ENCODE measurements around the gene HAS3.

The HAS3 gene

DNA sequence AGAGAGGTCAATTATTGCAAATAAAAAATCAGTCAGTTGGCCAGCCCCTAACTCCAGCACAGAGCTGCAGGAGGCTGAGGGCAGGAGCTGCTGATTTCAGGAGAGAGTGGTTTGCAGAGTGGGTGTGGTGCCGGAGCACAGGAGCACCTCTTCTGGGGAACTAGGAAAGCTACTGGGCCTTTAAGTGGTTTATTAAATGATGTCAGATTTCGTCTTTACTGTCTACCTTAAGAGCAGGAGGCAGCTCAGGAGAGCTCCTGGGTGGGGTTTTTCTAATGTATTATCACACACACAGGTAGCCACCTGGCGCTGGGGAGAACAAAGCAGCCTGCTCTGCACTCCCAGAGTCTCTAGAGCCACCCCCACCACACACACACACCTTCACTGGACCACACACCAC is 11.5 kb upstream of the HAS3 start:
- DNase-seq = no peak

DNA sequence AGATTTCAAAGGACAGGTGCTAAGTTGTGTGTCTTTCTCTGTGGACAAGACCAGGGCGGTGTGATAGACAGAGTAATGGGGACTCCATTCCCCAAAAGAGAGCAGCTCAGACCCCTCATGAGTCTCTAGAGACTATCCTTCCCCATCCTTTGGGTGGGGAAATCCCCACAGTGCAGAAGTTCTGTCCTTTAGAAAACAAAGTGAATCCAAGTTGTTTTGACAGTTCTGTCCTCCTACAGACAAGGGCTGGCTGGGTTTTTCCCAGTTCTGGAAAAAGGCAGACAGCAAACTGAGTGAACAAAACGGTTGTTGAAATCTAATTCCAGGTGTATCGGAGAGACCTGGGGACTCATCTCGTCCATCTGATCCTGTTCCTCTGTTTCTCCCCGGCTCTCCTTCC is 11.0 kb upstream of the HAS3 start:
- DNase-seq = no peak

DNA sequence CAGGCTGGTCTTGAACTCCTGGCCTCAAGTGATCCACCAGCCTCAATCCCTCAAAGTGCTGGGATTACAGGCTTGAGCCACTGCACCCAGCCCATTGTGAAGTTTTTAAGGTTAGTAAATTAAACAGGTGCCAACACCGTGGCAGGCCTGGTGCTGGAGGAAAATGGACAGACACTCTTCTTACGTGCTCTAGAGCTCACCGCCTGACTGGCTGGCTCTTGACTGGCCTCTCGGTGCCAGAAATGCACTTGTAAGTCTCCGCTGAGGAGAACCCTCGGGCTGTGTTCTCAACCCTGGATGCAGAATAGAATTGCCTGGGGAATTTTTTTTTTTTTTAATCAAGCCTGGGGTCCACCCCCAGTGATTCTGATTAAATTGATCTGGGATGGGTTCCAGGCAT is 10.3 kb upstream of the HAS3 start:
- no peak for DNase-seq

DNA sequence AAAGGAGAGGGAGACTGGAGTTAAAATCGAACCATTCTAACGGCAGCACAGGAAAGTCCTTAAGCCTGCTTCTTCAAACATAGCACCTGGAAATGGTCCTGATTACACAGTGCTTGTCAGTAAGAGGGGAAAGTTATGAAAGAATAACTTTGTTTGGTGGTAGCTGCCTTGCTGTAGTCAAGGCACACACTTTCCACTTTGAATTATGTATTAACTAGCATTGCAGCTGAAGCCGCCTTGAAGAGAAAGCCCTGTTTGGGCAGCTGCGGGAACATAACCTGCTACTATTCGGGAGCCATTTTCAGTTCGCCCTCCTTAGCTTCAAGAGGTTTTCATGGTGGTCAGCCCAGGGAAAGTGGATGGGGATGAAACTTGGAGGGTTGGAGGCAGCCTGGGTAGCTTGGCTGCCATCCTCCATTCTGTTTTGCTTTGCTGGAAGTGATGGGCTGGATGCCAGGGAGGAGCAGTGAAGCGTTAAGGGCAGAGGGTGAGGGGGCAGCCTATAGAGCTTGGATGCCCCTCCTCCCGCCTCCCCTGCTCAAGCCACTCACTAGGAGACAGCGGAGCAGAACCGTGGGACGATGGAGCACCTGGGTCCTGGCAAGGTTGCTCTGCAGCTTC is 5.3 kb upstream of the HAS3 start:
- no peak for DNase-seq

DNA sequence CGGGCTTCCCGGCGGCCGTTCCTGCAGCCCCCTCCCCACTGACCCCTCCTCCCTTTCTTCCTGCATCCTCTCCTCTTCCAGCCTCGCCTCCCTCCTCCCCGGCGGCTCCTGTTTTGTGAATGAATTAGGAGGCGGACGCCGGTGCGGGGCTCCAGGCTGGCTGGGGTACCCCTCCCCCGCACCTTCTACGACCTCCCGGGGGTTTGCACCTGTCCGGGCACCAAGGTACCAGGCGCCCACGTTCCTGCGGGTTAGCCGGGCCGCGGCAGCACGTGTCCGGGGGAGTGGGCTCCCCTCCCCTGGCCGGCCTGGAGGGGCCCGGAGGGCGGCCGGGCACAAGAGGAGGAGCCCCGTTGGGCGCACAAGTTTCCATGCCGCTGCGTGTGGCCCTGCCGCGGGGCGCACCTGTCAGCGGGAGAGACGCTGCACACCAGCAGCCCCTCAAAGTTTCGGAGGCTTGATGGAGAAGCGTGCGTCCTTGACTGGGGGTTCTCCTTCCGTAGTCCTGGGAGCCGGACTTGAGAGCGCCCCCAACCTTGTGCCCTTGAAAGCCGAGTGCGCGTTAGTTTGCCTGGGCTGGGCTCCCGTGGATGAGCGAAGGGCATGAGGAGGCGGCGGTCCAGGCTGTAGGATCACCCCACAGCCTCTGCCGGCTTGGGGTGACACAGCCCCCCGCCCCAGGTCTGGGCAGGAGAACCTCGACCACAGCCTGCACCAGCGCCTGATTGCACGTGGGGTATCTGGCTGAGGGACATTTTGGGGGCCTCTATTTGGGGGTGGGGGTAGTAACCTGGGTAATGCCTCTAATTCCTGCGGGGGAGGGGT is 1.2 kb downstream of the HAS3 start:
- DNase-seq = no peak

DNA sequence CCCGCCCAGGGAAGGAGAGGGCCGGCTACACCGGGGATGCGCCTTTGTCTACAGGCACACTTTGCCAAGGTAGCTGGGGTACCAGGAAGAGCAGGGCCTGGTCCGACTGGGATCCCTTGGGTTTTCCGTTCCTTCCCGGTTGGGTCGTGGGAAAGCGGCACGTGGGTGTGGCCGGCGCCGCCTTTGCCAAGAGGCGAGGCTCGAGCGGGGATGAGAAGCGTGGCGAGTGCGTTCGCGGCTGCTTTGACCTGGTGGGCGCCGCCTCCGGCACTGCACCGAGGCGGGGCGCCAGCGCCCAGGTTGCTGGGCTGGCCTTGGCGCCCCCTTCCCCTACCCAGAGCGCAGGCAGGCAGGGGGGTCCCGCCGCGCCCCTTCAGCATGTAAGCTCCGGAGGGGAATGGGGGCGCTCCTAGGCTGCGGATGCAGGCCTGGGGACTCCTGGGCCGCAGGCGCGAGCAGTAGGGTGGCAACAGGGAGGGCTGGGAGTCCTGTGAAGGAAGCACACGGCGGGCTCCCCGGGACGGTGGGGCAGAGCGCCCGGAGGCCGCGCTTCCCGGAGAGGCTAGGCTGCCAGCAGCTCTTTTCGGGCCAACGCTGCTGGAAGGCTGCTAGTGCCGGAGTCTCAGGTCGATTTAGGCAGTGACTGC is 2.0 kb downstream of the HAS3 start:
- no peak for DNase-seq

DNA sequence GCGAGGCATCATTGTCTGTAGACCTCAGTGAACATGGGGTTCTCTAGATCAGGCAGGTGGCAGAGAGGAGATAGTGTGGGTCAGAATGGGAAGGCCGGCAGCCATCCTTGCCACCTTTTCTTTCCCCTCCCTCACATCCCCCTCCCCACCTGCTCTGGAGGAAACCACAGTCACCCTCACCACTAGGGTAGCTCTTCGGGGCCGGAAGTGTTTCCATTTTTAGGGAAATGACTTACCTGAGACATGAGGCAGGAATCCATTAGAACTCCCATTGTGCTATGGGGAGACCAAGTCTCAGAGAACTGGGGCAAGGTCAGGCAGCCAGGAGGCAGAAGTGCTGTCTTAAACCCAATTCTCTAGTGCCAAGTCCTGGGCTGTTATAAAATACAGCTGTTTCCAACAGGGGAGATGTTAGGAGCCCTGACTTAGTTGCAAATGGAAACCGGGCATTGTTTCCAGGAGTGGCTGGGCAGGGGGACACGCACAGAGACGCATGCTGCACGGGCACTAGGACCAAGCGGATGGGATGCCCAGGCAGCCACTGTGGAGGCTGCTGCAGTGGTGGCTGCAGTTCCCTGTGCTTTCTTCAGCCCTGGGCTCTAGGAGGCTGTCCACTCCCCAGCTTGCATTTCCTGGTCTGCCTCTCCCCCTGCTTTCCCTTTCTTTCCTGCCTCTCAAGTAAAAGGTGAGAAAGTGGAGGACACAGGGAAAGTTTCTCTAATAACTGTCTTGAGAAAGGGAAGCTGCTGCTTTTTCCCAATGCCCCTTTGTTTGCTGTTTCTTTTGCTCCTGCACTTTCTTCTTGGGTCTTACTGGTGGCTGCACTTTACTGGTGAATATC is 2.8 kb downstream of the HAS3 start:
- no peak for DNase-seq

DNA sequence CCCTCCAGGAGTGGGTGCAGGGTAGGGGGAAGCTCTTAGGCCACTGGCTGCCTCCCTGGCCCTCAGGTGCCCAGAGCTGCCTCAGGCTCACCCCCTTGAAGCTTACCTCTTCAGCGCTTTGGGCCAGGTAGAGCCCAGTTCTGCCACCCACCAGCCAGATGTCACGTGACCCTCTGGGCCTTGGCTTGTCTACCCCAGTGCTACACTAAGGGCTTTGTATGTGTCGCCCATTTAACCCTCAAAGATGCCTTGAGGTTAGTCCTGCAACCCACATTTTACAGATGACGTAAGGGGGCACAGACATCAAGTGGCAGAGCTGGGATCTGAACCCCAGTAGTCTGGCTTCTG is 3.4 kb downstream of the HAS3 start:
- no peak for DNase-seq

DNA sequence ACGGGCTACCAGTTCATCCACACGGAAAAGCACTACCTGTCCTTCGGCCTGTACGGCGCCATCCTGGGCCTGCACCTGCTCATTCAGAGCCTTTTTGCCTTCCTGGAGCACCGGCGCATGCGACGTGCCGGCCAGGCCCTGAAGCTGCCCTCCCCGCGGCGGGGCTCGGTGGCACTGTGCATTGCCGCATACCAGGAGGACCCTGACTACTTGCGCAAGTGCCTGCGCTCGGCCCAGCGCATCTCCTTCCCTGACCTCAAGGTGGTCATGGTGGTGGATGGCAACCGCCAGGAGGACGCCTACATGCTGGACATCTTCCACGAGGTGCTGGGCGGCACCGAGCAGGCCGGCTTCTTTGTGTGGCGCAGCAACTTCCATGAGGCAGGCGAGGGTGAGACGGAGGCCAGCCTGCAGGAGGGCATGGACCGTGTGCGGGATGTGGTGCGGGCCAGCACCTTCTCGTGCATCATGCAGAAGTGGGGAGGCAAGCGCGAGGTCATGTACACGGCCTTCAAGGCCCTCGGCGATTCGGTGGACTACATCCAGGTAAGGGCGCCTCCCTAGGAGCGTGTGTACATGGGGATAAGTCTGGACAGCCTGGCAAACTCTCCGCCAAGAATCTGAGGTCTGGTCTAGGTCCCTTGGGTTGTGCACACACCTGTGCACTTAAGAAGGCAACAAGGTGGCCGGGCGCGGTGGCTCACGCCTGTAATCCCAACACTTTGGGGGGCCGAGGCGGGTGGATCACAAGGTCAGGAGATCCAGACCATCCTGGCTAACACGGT is 4.2 kb downstream of the HAS3 start:
- DNase-seq = no peak

DNA sequence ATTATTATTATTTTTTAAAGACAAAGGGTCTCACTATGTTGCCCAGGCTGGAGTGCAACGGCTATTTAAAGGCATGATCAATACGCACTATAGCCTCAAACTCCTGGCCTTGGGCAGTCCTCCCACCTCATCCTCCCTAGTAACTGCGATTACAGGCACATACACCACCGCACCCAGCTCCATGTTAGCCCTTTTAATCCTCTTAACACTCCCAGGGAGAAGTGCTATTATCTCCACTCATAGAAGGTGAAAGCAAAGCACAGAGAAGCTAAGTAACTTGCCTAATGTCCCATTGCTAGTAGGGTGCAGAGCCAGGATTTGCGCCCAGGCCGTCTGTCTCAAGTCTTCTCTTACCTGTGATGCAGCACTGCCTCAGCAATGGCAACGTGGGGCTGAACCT is 5.0 kb downstream of the HAS3 start:
- no peak for DNase-seq

DNA sequence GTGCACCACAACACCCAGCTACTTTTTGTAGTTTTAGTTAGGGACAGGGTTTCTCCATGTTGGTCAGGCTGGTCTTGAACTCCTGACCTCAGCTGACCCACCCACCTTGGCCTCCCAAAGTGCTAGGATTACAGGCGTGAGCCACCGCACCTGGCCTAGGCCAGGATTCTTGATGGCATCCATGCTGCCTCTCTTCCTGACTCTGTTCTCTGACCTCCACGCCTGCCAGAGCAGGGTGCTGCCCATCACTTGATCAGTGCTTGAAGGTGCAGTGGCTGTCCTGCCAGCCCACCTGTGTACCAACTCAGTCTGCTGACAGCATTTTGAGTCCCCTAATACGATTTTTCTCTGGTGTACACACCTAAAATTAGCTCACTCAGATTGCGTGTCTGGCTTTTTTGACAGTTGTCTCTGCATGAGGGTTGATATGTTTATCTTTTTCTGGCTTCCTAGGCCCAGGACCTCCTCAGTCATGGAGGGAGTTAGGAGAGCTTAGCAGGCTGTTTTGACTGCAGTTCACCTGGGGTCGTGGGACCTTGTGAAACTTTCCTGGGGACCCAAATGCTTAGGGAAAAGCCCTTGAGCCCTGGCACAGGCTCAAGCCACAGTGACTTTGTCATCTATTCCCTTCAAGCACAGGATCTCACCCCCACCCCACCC is 5.9 kb downstream of the HAS3 start:
- no peak for DNase-seq

DNA sequence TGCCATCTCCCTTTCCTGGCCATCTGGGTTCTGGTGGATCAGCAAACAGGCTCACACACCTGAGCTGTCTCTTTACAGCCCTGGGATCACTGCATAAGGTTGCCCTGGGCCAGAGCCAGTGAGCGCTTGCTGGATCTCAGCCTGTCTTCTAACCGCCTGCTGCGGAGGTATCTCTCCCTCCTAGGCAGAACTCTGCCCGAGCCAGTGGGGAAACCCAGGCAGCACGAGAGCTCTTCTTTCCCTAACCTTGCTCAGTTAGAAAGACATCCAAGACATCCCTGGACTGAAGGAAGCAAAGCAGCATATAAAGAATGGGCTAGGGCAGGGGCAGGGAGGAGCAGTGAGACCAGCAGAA is 6.4 kb downstream of the HAS3 start:
- no peak for DNase-seq

DNA sequence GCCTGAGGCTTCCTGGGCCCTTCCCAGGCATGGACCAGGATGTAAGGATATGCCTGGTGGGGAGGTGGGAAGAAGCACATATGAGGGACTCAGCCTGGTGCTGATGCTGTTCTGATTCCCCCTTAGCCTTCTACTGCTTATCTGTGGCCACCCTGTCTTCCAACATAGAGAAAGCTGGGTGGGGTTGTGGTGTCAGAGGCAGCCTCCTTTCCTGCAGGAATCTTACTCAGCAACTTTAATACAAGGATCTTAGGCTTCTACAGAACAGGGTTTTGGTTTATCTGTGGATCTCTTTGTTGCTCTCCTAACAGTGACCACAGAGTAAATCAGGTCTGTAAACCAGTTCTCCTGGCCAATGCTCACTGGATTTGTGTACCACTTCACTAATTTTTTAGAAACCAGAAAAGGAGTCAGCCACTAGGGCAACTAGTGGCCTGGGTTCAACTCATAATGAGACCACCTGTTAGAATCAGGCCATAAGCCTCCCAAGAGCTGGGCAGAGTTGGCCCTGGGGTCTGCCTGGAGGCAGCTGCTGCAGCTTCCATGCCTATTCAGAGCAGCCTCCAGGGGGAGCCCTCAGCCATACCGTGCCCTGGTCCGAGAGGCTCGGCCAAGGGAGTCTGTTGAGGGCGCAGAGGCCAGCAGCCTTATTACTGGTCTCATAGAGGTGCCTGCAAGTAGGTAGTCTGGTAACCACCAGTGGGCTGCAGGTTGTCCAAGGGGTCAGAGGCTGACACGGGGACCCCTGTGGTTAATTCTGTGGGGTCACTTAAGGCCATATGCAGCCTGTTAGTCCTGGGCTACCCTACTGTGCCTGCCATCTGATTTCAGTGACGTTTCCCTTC is 7.1 kb downstream of the HAS3 start:
- no peak for DNase-seq

DNA sequence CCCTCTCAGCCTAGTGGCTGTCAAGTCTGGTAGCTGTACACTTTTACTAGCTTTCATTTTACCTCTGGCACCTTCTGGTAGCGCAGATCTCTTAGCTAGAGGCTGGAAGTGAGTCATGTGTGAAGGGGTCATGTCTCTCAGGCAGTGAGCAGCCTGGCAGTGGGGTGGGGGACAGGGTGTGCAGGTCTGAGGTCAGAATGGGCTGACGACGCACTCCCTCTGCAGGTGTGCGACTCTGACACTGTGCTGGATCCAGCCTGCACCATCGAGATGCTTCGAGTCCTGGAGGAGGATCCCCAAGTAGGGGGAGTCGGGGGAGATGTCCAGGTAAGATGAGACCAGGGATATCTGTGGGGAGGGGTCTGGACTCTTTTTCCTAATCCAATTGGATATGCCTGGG is 7.8 kb downstream of the HAS3 start:
- DNase-seq = no peak

DNA sequence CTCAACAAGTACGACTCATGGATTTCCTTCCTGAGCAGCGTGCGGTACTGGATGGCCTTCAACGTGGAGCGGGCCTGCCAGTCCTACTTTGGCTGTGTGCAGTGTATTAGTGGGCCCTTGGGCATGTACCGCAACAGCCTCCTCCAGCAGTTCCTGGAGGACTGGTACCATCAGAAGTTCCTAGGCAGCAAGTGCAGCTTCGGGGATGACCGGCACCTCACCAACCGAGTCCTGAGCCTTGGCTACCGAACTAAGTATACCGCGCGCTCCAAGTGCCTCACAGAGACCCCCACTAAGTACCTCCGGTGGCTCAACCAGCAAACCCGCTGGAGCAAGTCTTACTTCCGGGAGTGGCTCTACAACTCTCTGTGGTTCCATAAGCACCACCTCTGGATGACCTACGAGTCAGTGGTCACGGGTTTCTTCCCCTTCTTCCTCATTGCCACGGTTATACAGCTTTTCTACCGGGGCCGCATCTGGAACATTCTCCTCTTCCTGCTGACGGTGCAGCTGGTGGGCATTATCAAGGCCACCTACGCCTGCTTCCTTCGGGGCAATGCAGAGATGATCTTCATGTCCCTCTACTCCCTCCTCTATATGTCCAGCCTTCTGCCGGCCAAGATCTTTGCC is 9.0 kb downstream of the HAS3 start:
- DNase-seq = no peak

DNA sequence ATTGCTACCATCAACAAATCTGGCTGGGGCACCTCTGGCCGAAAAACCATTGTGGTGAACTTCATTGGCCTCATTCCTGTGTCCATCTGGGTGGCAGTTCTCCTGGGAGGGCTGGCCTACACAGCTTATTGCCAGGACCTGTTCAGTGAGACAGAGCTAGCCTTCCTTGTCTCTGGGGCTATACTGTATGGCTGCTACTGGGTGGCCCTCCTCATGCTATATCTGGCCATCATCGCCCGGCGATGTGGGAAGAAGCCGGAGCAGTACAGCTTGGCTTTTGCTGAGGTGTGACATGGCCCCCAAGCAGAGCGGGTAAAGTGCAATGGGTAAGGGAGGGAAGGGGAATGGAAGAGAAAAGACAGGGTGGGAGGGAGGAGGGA is 9.5 kb downstream of the HAS3 start:
- no peak for DNase-seq

DNA sequence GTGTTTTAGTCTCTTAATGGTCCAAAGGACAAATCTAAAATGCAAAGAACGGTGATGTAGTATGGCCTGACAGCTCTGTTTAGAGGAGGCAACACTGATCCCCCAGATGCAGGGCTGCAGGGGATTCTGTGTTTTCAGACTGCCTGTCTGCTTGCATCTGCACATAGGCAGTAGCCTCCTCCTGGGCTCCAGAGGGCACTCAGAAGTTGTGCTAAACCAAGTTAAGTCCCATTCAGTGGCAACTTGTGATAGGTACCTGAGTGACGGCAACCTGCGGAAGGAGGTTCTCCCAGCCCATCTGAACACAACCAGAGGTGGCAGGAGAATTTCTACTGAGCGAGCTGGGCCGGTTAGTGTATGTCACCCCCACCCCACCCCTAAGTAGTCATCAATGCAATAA is 9.9 kb downstream of the HAS3 start:
- DNase-seq = no peak

DNA sequence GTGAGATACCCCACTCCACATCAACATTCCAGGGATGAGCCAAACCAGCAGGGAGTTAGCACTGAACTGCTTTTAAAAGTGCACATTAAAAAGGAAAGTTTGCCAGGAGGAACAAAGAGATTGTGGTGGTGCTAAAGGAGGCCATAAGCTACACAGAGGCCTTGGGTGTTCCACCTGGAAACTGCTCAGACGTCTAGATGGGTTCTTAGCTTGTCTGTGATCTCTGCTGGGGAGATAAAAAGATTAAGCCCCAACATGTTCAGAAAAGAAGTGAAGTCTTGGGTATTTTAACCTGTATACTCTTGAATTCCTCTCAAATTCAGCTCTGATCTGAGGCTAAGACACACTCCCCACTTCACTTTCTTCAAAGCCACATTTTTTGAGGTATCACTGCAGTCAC is 10.4 kb downstream of the HAS3 start:
- DNase-seq = no peak

DNA sequence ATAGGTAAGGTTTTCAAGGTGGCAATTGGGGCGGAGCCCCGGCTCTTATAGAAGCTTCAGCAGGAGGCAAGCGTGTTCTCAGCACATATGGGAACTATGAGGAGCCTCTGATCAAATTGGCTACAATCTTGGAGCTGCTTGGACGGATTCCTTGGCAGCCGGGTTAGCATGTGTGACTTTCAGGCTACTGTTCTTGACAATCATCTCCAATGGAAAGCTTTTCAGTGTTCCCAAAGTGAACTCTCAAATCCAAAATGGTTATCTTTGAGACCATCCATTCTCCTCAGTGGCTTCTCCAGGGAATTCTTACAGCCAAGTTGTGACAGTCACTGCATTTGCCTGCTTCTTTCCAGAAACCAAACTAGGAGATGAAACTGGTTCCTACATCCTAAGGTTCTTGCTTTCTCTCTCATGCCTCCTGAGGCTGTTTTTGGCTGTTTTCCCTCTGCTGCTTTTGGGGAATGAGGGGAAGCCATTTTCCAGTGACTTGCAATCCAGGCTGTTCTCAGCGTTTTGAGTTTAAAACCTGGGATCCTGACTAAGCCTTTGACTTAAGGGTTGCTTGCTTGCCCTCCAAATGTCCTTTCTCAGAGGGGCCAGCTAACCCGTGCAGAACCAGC is 10.9 kb downstream of the HAS3 start:
- DNase-seq = no peak

DNA sequence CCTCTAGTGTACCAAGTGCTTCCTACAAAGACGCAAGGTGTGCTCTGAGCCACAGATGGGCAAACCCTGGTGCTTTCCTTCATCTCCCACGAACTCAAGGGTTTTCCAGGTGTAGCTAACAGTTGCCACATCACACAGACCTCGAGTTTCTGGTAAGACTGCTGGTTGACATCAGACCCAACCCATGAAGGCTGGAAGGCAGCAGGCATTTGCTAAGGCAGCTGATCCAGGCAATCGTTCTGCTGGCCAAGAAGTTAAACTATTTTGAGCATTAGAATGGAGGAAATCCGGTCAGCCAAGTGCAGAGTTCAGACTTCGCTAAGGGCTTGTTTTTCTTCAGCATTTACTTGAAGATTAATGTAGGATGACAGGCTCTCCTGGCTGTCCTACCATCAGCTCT is 11.5 kb downstream of the HAS3 start:
- DNase-seq = no peak
